Tibial nerve (tissue), 3 donors: ENCODE measurements around the gene BIRC2.

Experiments used
- POLR2A ChIP-seq, 2 donors: fragments of 450-650 bp; IDR thresholded peaks; one replicate each; pipeline ENCODE4 v1.6.1; 2017; ENCODE audit warnings: antibody characterized with exemption in 2 of 2, mild to moderate bottlenecking in 2 of 2, moderate library complexity in 2 of 2
- TF ChIP-seq, protein P1 (sequence below), 5 experiments: fragments of 200-600 bp in 3 of 5; fragments of 450-650 bp in 2 of 5; sonication (generic) in 3 of 5; IDR thresholded peaks; one replicate each; pipeline ENCODE4 v1.5.1; 2016 to 2019; ENCODE audit warnings: antibody characterized with exemption in 5 of 5, mild to moderate bottlenecking in 3 of 5, moderate library complexity in 2 of 5

DNA sequence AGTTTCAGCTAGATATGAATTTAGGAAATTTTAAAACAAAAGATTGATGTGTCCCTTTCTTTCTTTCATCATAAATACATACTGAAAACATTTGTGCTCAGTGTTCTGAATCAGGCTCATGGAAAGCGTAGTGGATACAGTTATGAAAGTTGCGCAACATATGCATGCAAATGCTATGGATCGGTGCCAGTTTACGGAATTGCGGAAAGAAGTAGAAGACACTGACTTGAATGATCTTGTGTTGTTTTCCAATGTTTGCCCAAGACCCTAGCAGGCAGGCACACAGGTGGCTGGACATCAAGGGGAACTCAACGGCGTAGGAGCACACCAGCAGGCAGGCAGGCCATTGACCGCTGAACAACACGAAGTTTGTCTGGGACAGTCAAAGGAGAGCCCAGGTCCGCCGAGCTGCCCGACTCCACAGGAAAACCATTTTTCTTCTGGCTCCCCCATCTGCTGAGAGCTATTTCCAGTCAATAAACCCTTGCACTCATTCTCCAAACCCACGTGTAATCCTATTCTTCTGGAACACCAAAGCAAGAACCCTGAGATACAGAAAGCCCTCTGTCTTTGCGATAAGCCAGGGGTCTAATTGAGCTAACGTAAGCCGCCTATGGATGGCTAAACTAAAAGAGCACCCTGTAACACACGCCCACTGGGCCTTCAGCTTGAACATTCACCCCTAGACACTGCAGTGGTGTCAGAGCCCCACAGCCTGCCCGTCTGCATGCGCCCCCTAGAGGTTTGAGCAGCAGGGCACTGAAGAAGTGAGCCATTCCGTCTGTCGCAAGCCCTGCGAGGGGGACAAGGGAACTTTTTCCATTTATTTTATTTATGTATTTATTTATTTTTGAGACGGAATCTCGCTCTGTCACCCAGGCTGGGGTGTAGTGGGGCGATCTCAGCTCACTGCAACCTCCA is 37.1 kb upstream of the BIRC2 start:
- TF ChIP-seq, protein P1, sequence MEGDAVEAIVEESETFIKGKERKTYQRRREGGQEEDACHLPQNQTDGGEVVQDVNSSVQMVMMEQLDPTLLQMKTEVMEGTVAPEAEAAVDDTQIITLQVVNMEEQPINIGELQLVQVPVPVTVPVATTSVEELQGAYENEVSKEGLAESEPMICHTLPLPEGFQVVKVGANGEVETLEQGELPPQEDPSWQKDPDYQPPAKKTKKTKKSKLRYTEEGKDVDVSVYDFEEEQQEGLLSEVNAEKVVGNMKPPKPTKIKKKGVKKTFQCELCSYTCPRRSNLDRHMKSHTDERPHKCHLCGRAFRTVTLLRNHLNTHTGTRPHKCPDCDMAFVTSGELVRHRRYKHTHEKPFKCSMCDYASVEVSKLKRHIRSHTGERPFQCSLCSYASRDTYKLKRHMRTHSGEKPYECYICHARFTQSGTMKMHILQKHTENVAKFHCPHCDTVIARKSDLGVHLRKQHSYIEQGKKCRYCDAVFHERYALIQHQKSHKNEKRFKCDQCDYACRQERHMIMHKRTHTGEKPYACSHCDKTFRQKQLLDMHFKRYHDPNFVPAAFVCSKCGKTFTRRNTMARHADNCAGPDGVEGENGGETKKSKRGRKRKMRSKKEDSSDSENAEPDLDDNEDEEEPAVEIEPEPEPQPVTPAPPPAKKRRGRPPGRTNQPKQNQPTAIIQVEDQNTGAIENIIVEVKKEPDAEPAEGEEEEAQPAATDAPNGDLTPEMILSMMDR (IDR thresholded peaks at IDR 0.05) = no peak
- no peak for TF ChIP-seq POLR2A (IDR thresholded peaks at IDR 0.05)
